Karpas-422 (cell line): ENCODE measurements around the gene RNU6-9. TPM values are rescaled to one million over a fixed set of nuclear protein-coding genes. Genes with fewer than 3 reads are reported as not detected.

ENCODE experiments used
- DNase-seq: peaks from one replicate; pipeline ENCODE4 v3.0.0-alpha.2; 2015
- H2AFZ ChIP-seq: fragments of 200-600 bp; sonication (generic); 2 replicates; pipeline ENCODE4 v1.6.1; 2014; ENCODE audit warnings: antibody characterized with exemption, low read length, mixed read lengths
- H3K27ac ChIP-seq: fragments of 200-600 bp; sonication (generic); 2 replicates; pipeline ENCODE4 v1.5.1; 2014; ENCODE audit warnings: mild to moderate bottlenecking, low read length, moderate library complexity
- H3K27me3 ChIP-seq: fragments of 200-600 bp; sonication (generic); 2 replicates; pipeline ENCODE4 v1.6.1; 2014; ENCODE audit warnings: low read length, mixed read lengths
- H3K36me3 ChIP-seq: fragments of 200-600 bp; sonication (generic); 2 replicates; pipeline ENCODE4 v1.6.1; 2014; ENCODE audit warnings: low read length, mixed read lengths; ENCODE audit not compliant: insufficient read depth
- H3K4me1 ChIP-seq: fragments of 200-600 bp; sonication (generic); 2 replicates; pipeline ENCODE4 v1.6.1; 2014; ENCODE audit warnings: mild to moderate bottlenecking, low read length, mixed read lengths
- H3K4me2 ChIP-seq: fragments of 200-600 bp; sonication (generic); 2 replicates; pipeline ENCODE4 v1.6.1; 2014; ENCODE audit warnings: low read length, low read depth, mild to moderate bottlenecking; ENCODE audit not compliant: poor library complexity, severe bottlenecking
- H3K4me3 ChIP-seq: fragments of 200-600 bp; sonication (generic); 2 replicates; pipeline ENCODE4 v1.5.1; 2014; ENCODE audit warnings: mild to moderate bottlenecking, antibody characterized with exemption, low read length, mixed read lengths
- H3K79me2 ChIP-seq: fragments of 200-600 bp; sonication (generic); 2 replicates; pipeline ENCODE4 v1.6.1; 2014; ENCODE audit warnings: mild to moderate bottlenecking, low read length, mixed read lengths
- H3K9ac ChIP-seq: fragments of 200-600 bp; sonication (generic); 2 replicates; pipeline ENCODE4 v1.6.0; 2014; ENCODE audit warnings: low read length
- H3K9me2 ChIP-seq: fragments of 200-600 bp; sonication (generic), shearing (Covaris generic); replicated peaks from 2 replicates; pipeline ENCODE4 v1.6.0; 2014; ENCODE audit warnings: mild to moderate bottlenecking, low read length, moderate library complexity; ENCODE audit not compliant: insufficient read depth
- H3K9me3 ChIP-seq: fragments of 300-700, 200-600 bp; sonication (generic); 2 replicates; pipeline ENCODE4 v1.6.1; 2014; ENCODE audit warnings: low read length, mixed read lengths
- H4K20me1 ChIP-seq: fragments of 200-600 bp; sonication (generic); 2 replicates; pipeline ENCODE4 v1.6.1; 2014; ENCODE audit warnings: mild to moderate bottlenecking, antibody characterized with exemption, low read length, low read depth; ENCODE audit not compliant: insufficient read depth
- total RNA-seq: library from RNA; depleted of rRNA; stranded (reverse); fragments of >200 nt; shearing (Covaris generic); gene quantifications from 2 replicates; pipeline ENCODE4 v1.2.3, GENCODE V29; 2014; ENCODE audit warnings: low replicate concordance

The RNU6-9 gene
- total RNA-seq, 1 experiment from 2014 or later, result not detected

- no peak for DNase-seq
- H3K9ac ChIP-seq, result no peak overlapping the region
- H3K27me3 ChIP-seq, result no peaks in the 10 kb centered on the region
- H3K4me1 ChIP-seq, result peaks cover 27% of the 10 kb centered on the region
- no peak overlapping the region for H3K4me3 ChIP-seq
- no peak overlapping the region for H3K27ac ChIP-seq
- no peak overlapping the region for H3K4me2 ChIP-seq
- no peaks in the 10 kb centered on the region for H3K9me3 ChIP-seq
- H3K9me2 ChIP-seq, result no peaks in the 10 kb centered on the region
- H2AFZ ChIP-seq, result no peak overlapping the region
- no peaks in the 10 kb centered on the region for H3K36me3 ChIP-seq
- H4K20me1 ChIP-seq, result peaks cover 21% of the 10 kb centered on the region; the same call in 1 of the 2 replicates
- H3K79me2 ChIP-seq, result peaks cover 6% of the 10 kb centered on the region
These were observed 3.7 kb downstream of the RNU6-9 start for GRCh38 chr19:896999-897398.

GRCh38 chr19:897442-898039, 4.3 kb downstream of the RNU6-9 start:
- H3K9ac ChIP-seq, result no peak overlapping the region
- H3K36me3 ChIP-seq, result no peaks in the 10 kb centered on the region
- H4K20me1 ChIP-seq, result peaks cover 17% of the 10 kb centered on the region; the same call in 1 of the 2 replicates
- H3K27ac ChIP-seq, result no peak overlapping the region
- H3K27me3 ChIP-seq, result no peaks in the 10 kb centered on the region
- no peaks in the 10 kb centered on the region for H3K9me3 ChIP-seq
- no peak overlapping the region for H2AFZ ChIP-seq
- no peak overlapping the region for H3K4me2 ChIP-seq
- no peaks in the 10 kb centered on the region for H3K9me2 ChIP-seq
- H3K4me3 ChIP-seq, result no peak overlapping the region
- peaks cover under 1% of the 10 kb centered on the region; the same call in 1 of the 2 replicates for H3K79me2 ChIP-seq
- DNase-seq, result no peak
- H3K4me1 ChIP-seq, result peaks cover 24% of the 10 kb centered on the region

GRCh38 chr19:898663-899062, 5.4 kb downstream of the RNU6-9 start:
- no peaks in the 10 kb centered on the region for H3K79me2 ChIP-seq
- no peak overlapping the region for H3K27ac ChIP-seq
- H3K9ac ChIP-seq, result no peak overlapping the region
- peaks cover 17% of the 10 kb centered on the region; the same call in 1 of the 2 replicates for H4K20me1 ChIP-seq
- H3K4me3 ChIP-seq, result no peak overlapping the region
- peak overlapping the region; percentile 20 for H3K4me2 ChIP-seq
- H3K27me3 ChIP-seq, result no peaks in the 10 kb centered on the region
- H2AFZ ChIP-seq, result no peak overlapping the region
- DNase-seq, result peak; percentile 92
- H3K4me1 ChIP-seq, result peaks cover 19% of the 10 kb centered on the region
- H3K9me3 ChIP-seq, result no peaks in the 10 kb centered on the region
- H3K9me2 ChIP-seq, result no peaks in the 10 kb centered on the region
- no peaks in the 10 kb centered on the region for H3K36me3 ChIP-seq

- Histone ChIP-seq H3K9ac (no peak overlapping the region), H3K4me3 (no peak overlapping the region), H3K36me3 (no peaks in the 10 kb centered on the region), H3K4me1 (peaks cover 17% of the 10 kb centered on the region), H3K79me2 (no peaks in the 10 kb centered on the region), H3K27ac (no peak overlapping the region), H3K9me3 (no peaks in the 10 kb centered on the region), H4K20me1 (peaks cover 17% of the 10 kb centered on the region; the same call in 1 of the 2 replicates), H3K27me3 (no peaks in the 10 kb centered on the region), H3K4me2 (peak overlapping the region; percentile 20), H2AFZ (no peak overlapping the region), H3K9me2 (no peaks in the 10 kb centered on the region)
- no peak for DNase-seq
These were observed 6.2 kb downstream of the RNU6-9 start for GRCh38 chr19:899336-900042.

GRCh38 chr19:900043-900301, 6.7 kb downstream of the RNU6-9 start:
- Histone ChIP-seq H3K27ac (no peak overlapping the region), H3K36me3 (no peaks in the 10 kb centered on the region)

GRCh38 chr19:900302-901111, 7.2 kb downstream of the RNU6-9 start:
- Histone ChIP-seq H3K4me2 (no peak overlapping the region), H2AFZ (no peak overlapping the region), H3K27ac (no peak overlapping the region), H3K9me2 (no peaks in the 10 kb centered on the region), H3K36me3 (no peaks in the 10 kb centered on the region), H3K4me1 (peaks cover 17% of the 10 kb centered on the region), H3K9me3 (no peaks in the 10 kb centered on the region), H3K79me2 (no peaks in the 10 kb centered on the region), H3K9ac (no peak overlapping the region), H3K4me3 (no peak overlapping the region), H3K27me3 (no peaks in the 10 kb centered on the region), H4K20me1 (peaks cover 17% of the 10 kb centered on the region; the same call in 1 of the 2 replicates)
- DNase-seq, result peak; percentile 82

More at GRCh38 chr19:900043-900301, 6.7 kb downstream of the RNU6-9 start:
- H2AFZ ChIP-seq, result no peak overlapping the region
- H4K20me1 ChIP-seq, result peaks cover 17% of the 10 kb centered on the region; the same call in 1 of the 2 replicates
- H3K4me1 ChIP-seq, result peaks cover 17% of the 10 kb centered on the region
- H3K27me3 ChIP-seq, result no peaks in the 10 kb centered on the region
- no peak overlapping the region for H3K9ac ChIP-seq
- H3K9me2 ChIP-seq, result no peaks in the 10 kb centered on the region
- no peak for DNase-seq
- H3K4me3 ChIP-seq, result no peak overlapping the region
- no peaks in the 10 kb centered on the region for H3K9me3 ChIP-seq
- H3K4me2 ChIP-seq, result no peak overlapping the region
- no peaks in the 10 kb centered on the region for H3K79me2 ChIP-seq

- Histone ChIP-seq H3K4me2 (no peak overlapping the region), H4K20me1 (peaks cover 17% of the 10 kb centered on the region; the same call in 1 of the 2 replicates), H3K4me1 (peaks cover 17% of the 10 kb centered on the region), H2AFZ (no peak overlapping the region), H3K4me3 (no peak overlapping the region), H3K27me3 (no peaks in the 10 kb centered on the region), H3K9me2 (no peaks in the 10 kb centered on the region), H3K9ac (no peak overlapping the region), H3K9me3 (no peaks in the 10 kb centered on the region), H3K36me3 (no peaks in the 10 kb centered on the region), H3K27ac (no peak overlapping the region), H3K79me2 (0 out of 2 replicates have a peak, but pooled peaks cover 2% of the 10 kb centered on the region)
- DNase-seq, result no peak
These were observed 8.2 kb downstream of the RNU6-9 start for GRCh38 chr19:901216-902092.
